Measurements from ENCODE around the gene CEMIP. TPM values are rescaled to one million over a fixed set of nuclear protein-coding genes. Genes with fewer than 3 reads are reported as not detected.

Gene CEMIP
- polyA plus RNA-seq, 1 of the 3 experiments (the other 2 are of a cell fraction) = 27.8 TPM

- TF ChIP-seq REST (IDR thresholded peaks at IDR 0.05; ENCODE audit: low read depth, low read length) = no peak
These were observed 43.1 kb downstream of the CEMIP start (continued) for GRCh38 chr15:80822256-80822655.

GRCh38 chr15:80822676-80823075 is 43.5 kb downstream of the CEMIP start:
- Histone ChIP-seq H3K9me3 (no peaks in the 10 kb centered on the region), H3K9me2 (no peaks in the 10 kb centered on the region), H2AFZ (ENCODE audit: low read depth) (no peak overlapping the region), H3K4me3 (ENCODE audit: low read depth in 2 of 2, low read length in 1 of 2) (no peak overlapping the region), H3K36me3 (replicated peaks in 1 of 2; ENCODE audit: control insufficient read depth in 1 of 2, insufficient read depth in 2 of 2, low read length in 1 of 2) (no peaks in the 10 kb centered on the region), H3K27ac (ENCODE audit: low read depth in 2 of 2, low read length in 1 of 2) (no peak overlapping the region), H4K20me1 (ENCODE audit: insufficient read depth) (no peaks in the 10 kb centered on the region), H3K79me2 (ENCODE audit: insufficient read depth) (no peaks in the 10 kb centered on the region), H3F3A (replicated peaks; ENCODE audit: insufficient read depth) (no peaks in the 10 kb centered on the region), H3K27me3 (ENCODE audit: insufficient read depth) (no peaks in the 10 kb centered on the region), H3K4me1 (ENCODE audit: control insufficient read depth in 1 of 2, insufficient read depth in 2 of 2, low read depth in 1 of 2, low read length in 1 of 2) (peaks cover 0 to 6% of the 10 kb centered on the region in 2 experiments; a peak in 2 of 4 replicates), H3K4me2 (no peak overlapping the region), H3K9ac (no peak overlapping the region)
- ChIA-PET CTCF (interaction anchor here (0.6 to 1.7 kb wide), 6 partner anchors 34 to 586 kb away, joined by 3 to 4 read pairs (median 3); partner anchors contain the start of gene CEMIP), POLR2A (no interaction called here)
- no peak for DNase-seq
- TF ChIP-seq MAX (IDR thresholded peaks at IDR 0.05; ENCODE audit: low read depth) (no peak), ZBTB33 (IDR thresholded peaks at IDR 0.05; ENCODE audit: borderline replicate concordance, low read depth) (no peak), FOXJ3 (CRISPR knock-in tag; IDR thresholded peaks at IDR 0.05) (no peak), TCF12 (IDR thresholded peaks at IDR 0.05) (no peak), NRF1 (IDR thresholded peaks at IDR 0.05; ENCODE audit: low read depth, low read length) (no peak), SIN3A (IDR thresholded peaks at IDR 0.05; ENCODE audit: borderline replicate concordance, low read depth, low read length) (no peak)
- 58% methylated on average over 6 of the region's 6 CpGs for WGBS (ENCODE audit: low lambda C conversion rate)

- peaks cover 0 to 6% of the 10 kb centered on the region in 2 experiments; a peak in 2 of 4 replicates for H3K4me1 ChIP-seq (ENCODE audit: control insufficient read depth in 1 of 2, insufficient read depth in 2 of 2, low read depth in 1 of 2, low read length in 1 of 2)
- H3K27me3 ChIP-seq (ENCODE audit: insufficient read depth) = no peaks in the 10 kb centered on the region
- no peak for DNase-seq
- H3K79me2 ChIP-seq (ENCODE audit: insufficient read depth) = no peaks in the 10 kb centered on the region
- H2AFZ ChIP-seq (ENCODE audit: low read depth) = no peak overlapping the region
- POLR2A ChIA-PET = no interaction called here
- no peaks in the 10 kb centered on the region for H3F3A ChIP-seq (replicated peaks; ENCODE audit: insufficient read depth)
- no peaks in the 10 kb centered on the region for H4K20me1 ChIP-seq (ENCODE audit: insufficient read depth)
- H3K36me3 ChIP-seq (replicated peaks in 1 of 2; ENCODE audit: control insufficient read depth in 1 of 2, insufficient read depth in 2 of 2, low read length in 1 of 2) = no peaks in the 10 kb centered on the region
- H3K9ac ChIP-seq = no peak overlapping the region
- WGBS (ENCODE audit: low lambda C conversion rate) = 78% methylated on average over 6 of the region's 6 CpGs
- H3K27ac ChIP-seq (ENCODE audit: low read depth in 2 of 2, low read length in 1 of 2) = no peak overlapping the region
- CTCF ChIA-PET = interaction anchor here (1.3 to 1.7 kb wide), 4 partner anchors 44 to 367 kb away, joined by 3 to 4 read pairs (median 4); partner anchors contain the start of gene CEMIP
- TF ChIP-seq USF2 (IDR thresholded peaks at IDR 0.05; ENCODE audit: borderline replicate concordance, low read depth, low read length) (no peak), MAX (IDR thresholded peaks at IDR 0.05; ENCODE audit: low read depth) (no peak), ZBTB33 (IDR thresholded peaks at IDR 0.05; ENCODE audit: borderline replicate concordance, low read depth) (no peak), FOXM1 (IDR thresholded peaks at IDR 0.05; ENCODE audit: low read depth) (no peak), RFX5 (IDR thresholded peaks at IDR 0.05; ENCODE audit: low read length) (no peak), CHD2 (IDR thresholded peaks at IDR 0.05; ENCODE audit: low read length, partially characterized antibody) (no peak)
- no peak overlapping the region for H3K4me2 ChIP-seq
- H3K9me2 ChIP-seq = no peaks in the 10 kb centered on the region
- H3K9me3 ChIP-seq = no peaks in the 10 kb centered on the region
- H3K4me3 ChIP-seq (ENCODE audit: low read depth in 2 of 2, low read length in 1 of 2) = no peak overlapping the region
These were observed 44.0 kb downstream of the CEMIP start for GRCh38 chr15:80823120-80823519.
